HUES64 (cell line): ENCODE measurements around the gene GRIK1. TPM values are rescaled to one million over a fixed set of nuclear protein-coding genes. Genes with fewer than 3 reads are reported as not detected.
A peak's percentile ranks its signal among the peaks of the same experiment; 100 is the strongest.
"Not testable (repeated sequence)": the region's sequence is repeated elsewhere in the genome, so short reads cannot be mapped to it uniquely, and the experiment has no call there.

ENCODE experiments used
- H3K27ac ChIP-seq: 2 replicates; pipeline ENCODE4 v1.7.0; 2013; ENCODE audit warnings: low read depth, low read length, inconsistent platforms
- H3K27me3 ChIP-seq: 2 replicates; pipeline ENCODE4 v1.6.1; 2013; ENCODE audit warnings: mild to moderate bottlenecking, low read length; ENCODE audit not compliant: insufficient read depth
- H3K36me3 ChIP-seq: 2 replicates; pipeline ENCODE4 v1.6.1; 2013; ENCODE audit warnings: mild to moderate bottlenecking, low read length; ENCODE audit not compliant: insufficient read depth
- H3K4me1 ChIP-seq: 2 replicates; pipeline ENCODE4 v1.6.1; 2013; ENCODE audit warnings: mild to moderate bottlenecking, low read length, moderate library complexity; ENCODE audit not compliant: insufficient read depth
- H3K4me3 ChIP-seq: 2 replicates; pipeline ENCODE4 v1.5.1; 2013; ENCODE audit warnings: mild to moderate bottlenecking, low read length, moderate library complexity
- H3K9ac ChIP-seq: 2 replicates; pipeline ENCODE4 v1.6.1; 2013; ENCODE audit warnings: mild to moderate bottlenecking, low read depth, low read length
- H3K9me3 ChIP-seq: 2 replicates; pipeline ENCODE4 v1.6.1; 2013; ENCODE audit warnings: low read depth, low read length; ENCODE audit not compliant: insufficient read depth
- WGBS: fragments of 150-250, 120-280 bp; methylation state at CpG from one replicate; pipeline ENCODE4 v1.1.7; 2013; ENCODE audit warnings: missing lambda C conversion rate; 5-methylcytosine and 5-hydroxymethylcytosine counted together
- polyA plus RNA-seq, 2 experiments: library from polyadenylated mRNA; stranded (reverse); fragments of 50-300 nt; gene quantifications; one replicate each; pipeline ENCODE4 v1.2.3, GENCODE V29; 2013

GRIK1 gene
- polyA plus RNA-seq (2013, experiment 1 of 2): 0.20 TPM
- 0.19 TPM for polyA plus RNA-seq (2013, experiment 2 of 2)

DNA sequence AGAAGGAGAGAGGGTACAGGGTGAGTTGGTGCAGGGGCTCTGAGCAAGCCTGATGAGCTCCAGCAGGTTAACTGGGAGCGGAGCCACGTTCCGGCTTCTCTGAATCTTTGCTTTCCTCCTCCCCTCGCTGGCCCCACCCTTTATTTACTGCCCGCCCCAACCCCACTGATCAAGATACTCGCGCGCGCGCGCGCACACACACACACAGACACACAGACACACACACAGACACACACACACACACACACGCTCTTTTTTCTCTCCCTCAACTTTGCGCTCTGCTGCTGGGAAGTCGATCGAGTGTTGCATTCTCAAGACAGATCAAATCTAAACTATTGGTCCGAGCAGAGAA, at the start of gene GRIK1:
Gene GRIK1 (minus strand): TSS at position 73 of the 352 bp plus-strand sequence.
- H3K9ac ChIP-seq: peak within 1 kb of the TSS; percentile 17; the same call in 1 of the 2 replicates

DNA sequence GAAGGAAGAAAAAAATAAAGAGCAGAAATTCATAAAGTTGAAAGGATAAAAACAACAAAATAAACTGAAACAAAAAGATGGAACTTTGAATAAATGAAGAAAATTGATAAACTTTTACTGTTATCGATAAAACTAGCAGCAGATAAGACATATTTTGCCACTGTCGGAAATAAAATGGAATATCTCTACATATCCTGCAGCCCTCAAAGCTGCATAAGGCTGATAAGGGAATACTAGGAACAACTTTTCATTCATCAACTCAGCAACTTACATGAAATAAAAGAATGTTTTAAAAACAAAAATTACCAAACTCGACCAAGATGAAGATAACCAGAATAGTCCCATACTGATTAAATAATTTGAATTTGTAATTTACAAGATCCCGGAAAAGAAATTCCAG, 48.0 kb upstream of the GRIK1 start:
- Histone ChIP-seq H3K9me3 (peaks cover 13% of the 10 kb centered on the region), H3K4me3 (no peak overlapping the region), H3K36me3 (no peaks in the 10 kb centered on the region), H3K9ac (no peak overlapping the region), H3K27ac (no peak overlapping the region), H3K27me3 (no peaks in the 10 kb centered on the region), H3K4me1 (peaks cover 3% of the 10 kb centered on the region; the same call in 1 of the 2 replicates)
- 100% methylated on average over 2 of the region's 4 CpGs for WGBS

More for the DNA sequence above, at the start of gene GRIK1:
- Histone ChIP-seq H3K4me1 (peaks cover 10% of the 10 kb centered on the region), H3K27me3 (peaks cover 67% of the 10 kb centered on the region), H3K36me3 (no peaks in the 10 kb centered on the region), H3K27ac (no peak within 1 kb of the TSS), H3K9me3 (no peaks in the 10 kb centered on the region), H3K4me3 (peak within 1 kb of the TSS; percentile 63)
- WGBS: 2% methylated on average over 17 of the region's 17 CpGs

DNA sequence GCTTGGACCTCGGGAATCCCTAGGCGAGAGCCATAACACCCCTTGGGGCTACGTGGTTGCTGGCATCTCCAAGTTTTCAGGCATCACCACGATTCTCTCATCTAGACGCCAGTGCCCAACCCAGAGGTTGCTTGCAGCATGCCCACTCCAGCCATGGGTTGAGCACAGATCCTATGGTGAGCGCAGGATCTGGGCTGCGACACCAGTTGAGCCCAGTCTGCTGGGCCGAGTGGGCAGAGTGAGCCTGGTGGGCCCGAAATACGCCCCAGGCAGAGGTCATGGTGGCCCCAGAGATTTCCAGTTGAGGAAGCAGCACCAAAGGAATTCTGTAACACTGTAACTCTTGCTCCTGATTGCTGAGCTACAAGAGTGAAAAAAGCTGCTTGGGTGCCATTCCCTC, 46.1 kb upstream of the GRIK1 start:
- peaks cover 13% of the 10 kb centered on the region for H3K9me3 ChIP-seq

DNA sequence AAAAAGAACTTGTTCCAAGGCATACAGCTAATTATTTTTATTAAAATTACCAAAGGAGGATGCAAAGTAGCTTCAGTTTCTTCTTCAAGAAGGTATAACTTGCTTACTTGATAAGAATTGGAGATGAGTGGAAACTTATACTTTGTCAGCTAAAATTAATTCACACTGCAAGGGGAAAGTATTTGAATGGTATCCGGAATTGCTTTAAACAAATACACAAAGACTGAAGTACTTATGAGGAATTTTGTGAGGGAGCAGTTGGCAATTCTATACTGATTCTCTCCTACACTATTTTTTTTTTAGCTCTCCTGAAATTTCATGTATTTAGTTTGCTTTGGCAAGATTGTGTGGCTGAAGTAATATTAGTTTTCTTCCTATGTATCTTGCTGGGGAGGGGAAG, 39.2 kb upstream of the GRIK1 start:
- Histone ChIP-seq H3K9me3 (no peaks in the 10 kb centered on the region), H3K36me3 (no peaks in the 10 kb centered on the region), H3K4me3 (no peak overlapping the region), H3K27me3 (no peaks in the 10 kb centered on the region), H3K4me1 (no peaks in the 10 kb centered on the region), H3K9ac (no peak overlapping the region), H3K27ac (no peak overlapping the region)
- no CpG with 5 or more reads among the region's 1 CpG for WGBS

More for the DNA sequence above, 46.1 kb upstream of the GRIK1 start:
- Histone ChIP-seq H3K4me1 (no peaks in the 10 kb centered on the region), H3K36me3 (no peaks in the 10 kb centered on the region), H3K4me3 (no peak overlapping the region), H3K9ac (no peak overlapping the region), H3K27me3 (no peaks in the 10 kb centered on the region), H3K27ac (no peak overlapping the region)
- 95% methylated on average over 10 of the region's 10 CpGs for WGBS

DNA sequence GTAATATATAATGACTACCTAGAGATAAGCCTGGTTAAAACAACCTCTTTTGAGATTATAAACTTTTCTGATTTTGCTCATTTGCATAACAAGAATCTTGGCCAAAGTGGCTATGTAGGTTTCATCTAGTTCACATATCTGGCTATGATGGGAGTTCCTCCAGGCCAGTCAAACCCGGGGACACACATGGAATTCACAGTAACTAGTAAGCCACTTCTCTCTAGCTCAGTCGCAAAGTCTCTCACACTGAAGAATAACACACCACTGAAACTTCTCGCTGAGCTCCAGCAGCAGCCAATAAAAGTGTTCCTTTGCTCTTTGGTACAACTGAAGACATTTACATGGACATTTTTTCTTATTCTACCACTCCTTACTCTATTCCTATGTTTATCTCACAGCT, 36.0 kb upstream of the GRIK1 start:
- WGBS: 95% methylated on average over 3 of the region's 3 CpGs
- no peak overlapping the region for H3K9ac ChIP-seq
- no peaks in the 10 kb centered on the region for H3K36me3 ChIP-seq
- H3K4me3 ChIP-seq: no peak overlapping the region
- H3K27me3 ChIP-seq: no peaks in the 10 kb centered on the region
- no peaks in the 10 kb centered on the region for H3K4me1 ChIP-seq
- H3K27ac ChIP-seq: no peak overlapping the region
- no peaks in the 10 kb centered on the region for H3K9me3 ChIP-seq

DNA sequence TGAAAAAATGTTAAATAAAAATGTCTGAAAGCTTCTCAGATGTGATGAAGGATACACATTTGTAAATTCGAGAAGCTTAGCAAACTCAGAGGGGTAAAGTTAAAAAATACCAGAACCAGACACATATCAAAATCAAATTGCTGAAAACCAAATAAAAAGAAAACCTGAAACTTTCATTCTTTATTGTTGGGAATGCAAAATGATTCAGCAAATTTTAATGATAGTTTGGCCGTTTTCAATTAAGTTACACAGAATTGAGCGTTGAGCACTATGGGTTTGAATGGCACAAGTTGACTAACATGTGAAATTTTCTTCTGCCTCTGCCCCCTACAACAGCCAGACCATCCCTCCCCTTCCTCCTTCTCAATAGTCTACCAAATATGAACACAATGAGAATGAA, 33.5 kb upstream of the GRIK1 start:
- Histone ChIP-seq H3K4me3 (no peak overlapping the region), H3K9me3 (0 out of 2 replicates have a peak, but pooled peaks cover 3% of the 10 kb centered on the region), H3K27me3 (no peaks in the 10 kb centered on the region), H3K27ac (no peak overlapping the region), H3K9ac (no peak overlapping the region), H3K36me3 (no peaks in the 10 kb centered on the region), H3K4me1 (peaks cover 7% of the 10 kb centered on the region; the same call in 1 of the 2 replicates)
- 93% methylated on average over 2 of the region's 3 CpGs for WGBS

DNA sequence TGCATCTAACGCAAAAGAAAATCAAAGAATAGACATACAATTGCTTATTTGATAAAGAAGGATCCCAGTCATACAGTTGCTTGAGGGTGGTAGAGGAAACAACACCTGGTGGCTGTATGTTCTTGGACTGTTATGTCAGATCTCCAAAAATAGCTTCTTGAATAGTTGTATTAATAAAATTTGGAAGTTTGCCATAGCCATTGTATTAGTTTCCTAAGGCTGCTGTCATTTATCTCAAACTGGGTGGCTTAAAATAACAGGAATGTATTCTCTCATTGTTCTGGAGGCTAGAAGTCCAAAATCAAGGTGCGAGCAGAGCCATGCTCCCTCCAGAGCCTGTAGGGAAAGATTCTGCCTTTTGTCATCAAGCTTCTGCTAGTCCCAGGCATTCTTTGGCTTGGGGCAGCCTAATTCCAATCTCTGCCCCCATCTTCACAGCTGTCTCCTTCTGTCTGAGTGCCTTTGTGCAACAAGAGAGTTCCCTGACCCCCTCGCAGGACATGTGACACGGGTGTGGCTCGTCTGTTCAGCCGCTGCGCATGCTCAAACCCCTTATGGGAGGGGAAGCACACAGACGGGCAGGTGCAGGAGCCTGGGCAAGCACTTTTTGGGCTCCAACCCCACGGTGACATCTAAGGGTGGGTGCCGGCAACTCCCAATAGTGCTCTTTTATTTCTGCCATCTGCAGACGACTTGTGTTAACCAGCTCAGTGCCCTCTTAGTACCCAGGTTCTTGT, 21.7 kb upstream of the GRIK1 start:
- no peaks in the 10 kb centered on the region for H3K36me3 ChIP-seq
- H3K9ac ChIP-seq: no peak overlapping the region
- 92% methylated on average over 11 of the region's 11 CpGs for WGBS
- H3K27ac ChIP-seq: no peak overlapping the region
- no peaks in the 10 kb centered on the region for H3K27me3 ChIP-seq
- peaks cover 8% of the 10 kb centered on the region for H3K4me1 ChIP-seq
- H3K9me3 ChIP-seq: no peaks in the 10 kb centered on the region
- H3K4me3 ChIP-seq: no peak overlapping the region

DNA sequence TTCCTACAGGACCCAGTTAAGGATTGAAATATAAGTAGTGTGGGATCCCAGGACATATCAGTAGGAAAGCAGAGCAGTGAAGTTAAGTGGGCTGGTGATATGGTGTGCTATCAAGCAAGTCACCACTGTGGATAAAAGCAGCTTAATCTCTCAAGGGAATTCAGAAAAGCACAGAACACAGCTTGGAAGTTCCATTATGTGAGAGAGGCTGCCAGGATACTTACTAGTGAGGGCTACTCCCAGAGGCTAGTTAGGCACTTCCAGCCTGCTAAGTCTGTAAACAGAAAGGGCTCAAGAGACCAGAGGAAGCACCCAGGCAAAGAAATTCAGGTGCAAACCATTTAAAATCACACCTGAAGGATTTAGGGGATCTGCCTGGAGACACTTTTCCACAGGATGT, 18.8 kb upstream of the GRIK1 start:
- peaks cover 3% of the 10 kb centered on the region for H3K4me1 ChIP-seq
- no peaks in the 10 kb centered on the region for H3K9me3 ChIP-seq
- H3K36me3 ChIP-seq: no peaks in the 10 kb centered on the region
- H3K9ac ChIP-seq: no peak overlapping the region
- no peak overlapping the region for H3K4me3 ChIP-seq
- H3K27ac ChIP-seq: no peak overlapping the region
- no peaks in the 10 kb centered on the region for H3K27me3 ChIP-seq

DNA sequence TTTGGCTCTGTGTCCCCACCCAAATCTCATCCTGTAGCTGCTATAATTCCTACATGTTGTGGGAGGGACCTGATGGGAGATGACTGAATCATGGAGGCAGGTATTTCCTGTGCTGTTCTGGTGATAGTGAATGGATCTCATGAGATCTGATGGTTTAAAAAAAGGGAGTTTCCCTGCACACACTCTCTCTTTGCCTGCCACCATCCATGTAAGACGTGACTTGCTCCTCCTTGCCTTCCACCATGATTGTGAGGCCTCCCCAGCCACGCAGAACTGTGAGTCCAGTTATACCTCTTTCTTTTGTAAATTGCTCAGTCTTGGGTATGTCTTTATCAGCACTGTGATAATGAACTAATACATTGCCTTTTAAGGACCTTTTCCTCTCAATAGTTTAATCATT, 18.2 kb upstream of the GRIK1 start:
- not testable (repeated sequence) for H3K27ac ChIP-seq, H3K9ac ChIP-seq, H3K9me3 ChIP-seq, H3K4me3 ChIP-seq, H3K36me3 ChIP-seq, H3K27me3 ChIP-seq, H3K4me1 ChIP-seq
- WGBS: 91% methylated on average over 2 of the region's 2 CpGs

DNA sequence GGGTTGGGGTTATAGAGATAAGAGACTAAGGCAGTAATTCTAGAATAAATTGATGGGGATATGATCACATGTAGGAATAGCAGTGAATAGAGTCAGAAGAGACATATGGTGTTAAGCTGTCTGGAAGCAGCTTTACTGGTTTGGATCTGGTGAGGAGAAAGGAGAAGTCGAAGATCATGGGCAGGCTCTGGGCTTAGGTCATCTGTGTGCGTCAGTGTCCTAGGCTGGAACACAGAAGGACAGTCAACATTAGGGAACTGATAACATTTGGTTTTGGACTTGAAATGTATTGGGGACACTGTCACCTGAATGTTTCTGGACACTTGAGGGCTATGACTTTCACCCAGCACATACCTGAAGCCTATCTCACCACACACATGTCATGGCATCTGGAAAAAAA, 13.9 kb upstream of the GRIK1 start:
- Histone ChIP-seq H3K27me3 (no peaks in the 10 kb centered on the region), H3K27ac (no peak overlapping the region), H3K4me1 (peaks cover 11% of the 10 kb centered on the region), H3K9ac (no peak overlapping the region), H3K9me3 (no peaks in the 10 kb centered on the region), H3K36me3 (no peaks in the 10 kb centered on the region), H3K4me3 (no peak overlapping the region)
- WGBS: 97% methylated on average over 2 of the region's 2 CpGs

DNA sequence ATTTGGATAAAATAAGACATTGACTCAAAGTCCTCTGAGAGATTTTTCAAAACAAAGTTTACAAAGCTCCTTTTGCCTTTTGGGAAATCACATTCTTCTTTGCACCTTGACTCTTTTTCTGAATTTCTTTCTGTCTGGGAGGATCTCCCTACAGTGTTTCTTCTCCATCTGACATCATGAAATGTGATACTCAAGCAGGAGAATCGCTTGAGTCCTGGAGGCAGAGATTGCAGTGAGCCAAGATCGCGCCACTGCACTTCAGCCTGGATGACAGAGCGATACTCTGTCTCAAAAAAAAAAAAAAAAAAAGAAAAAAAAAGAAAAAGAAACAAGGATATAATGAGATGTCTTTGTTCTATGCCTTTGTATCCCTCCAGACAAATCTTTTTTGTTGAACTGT, 13.3 kb upstream of the GRIK1 start:
- H3K4me3 ChIP-seq: no peak overlapping the region
- H3K27ac ChIP-seq: no peak overlapping the region
- H3K9me3 ChIP-seq: no peaks in the 10 kb centered on the region
- H3K36me3 ChIP-seq: no peaks in the 10 kb centered on the region
- H3K27me3 ChIP-seq: no peaks in the 10 kb centered on the region
- WGBS: 65% methylated on average over 4 of the region's 4 CpGs
- H3K4me1 ChIP-seq: peaks cover 11% of the 10 kb centered on the region
- H3K9ac ChIP-seq: no peak overlapping the region

DNA sequence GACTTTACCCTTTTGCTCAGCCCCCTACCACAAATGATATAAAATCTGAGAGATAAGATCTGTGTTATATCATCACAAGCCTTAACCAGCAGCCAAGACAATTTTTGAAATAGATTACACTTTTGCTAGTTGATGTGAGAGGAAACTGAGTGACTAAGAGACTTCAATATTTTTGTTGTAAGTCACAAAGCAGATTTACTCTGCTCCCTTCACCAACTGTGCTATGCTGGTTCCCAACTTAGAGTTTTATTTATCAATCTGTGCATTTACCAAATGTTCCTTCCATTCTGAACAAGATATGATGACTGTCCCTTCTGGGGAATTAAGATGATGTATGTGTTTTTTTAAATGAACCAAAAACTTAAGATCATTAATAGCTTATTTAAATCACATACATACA, 12.1 kb upstream of the GRIK1 start:
- Histone ChIP-seq H3K27me3 (no peaks in the 10 kb centered on the region), H3K4me3 (no peak overlapping the region), H3K9ac (no peak overlapping the region), H3K4me1 (peaks cover 11% of the 10 kb centered on the region), H3K27ac (no peak overlapping the region), H3K36me3 (no peaks in the 10 kb centered on the region), H3K9me3 (no peaks in the 10 kb centered on the region)
